ENCODE measurements around the gene CCNE1.

DNA sequence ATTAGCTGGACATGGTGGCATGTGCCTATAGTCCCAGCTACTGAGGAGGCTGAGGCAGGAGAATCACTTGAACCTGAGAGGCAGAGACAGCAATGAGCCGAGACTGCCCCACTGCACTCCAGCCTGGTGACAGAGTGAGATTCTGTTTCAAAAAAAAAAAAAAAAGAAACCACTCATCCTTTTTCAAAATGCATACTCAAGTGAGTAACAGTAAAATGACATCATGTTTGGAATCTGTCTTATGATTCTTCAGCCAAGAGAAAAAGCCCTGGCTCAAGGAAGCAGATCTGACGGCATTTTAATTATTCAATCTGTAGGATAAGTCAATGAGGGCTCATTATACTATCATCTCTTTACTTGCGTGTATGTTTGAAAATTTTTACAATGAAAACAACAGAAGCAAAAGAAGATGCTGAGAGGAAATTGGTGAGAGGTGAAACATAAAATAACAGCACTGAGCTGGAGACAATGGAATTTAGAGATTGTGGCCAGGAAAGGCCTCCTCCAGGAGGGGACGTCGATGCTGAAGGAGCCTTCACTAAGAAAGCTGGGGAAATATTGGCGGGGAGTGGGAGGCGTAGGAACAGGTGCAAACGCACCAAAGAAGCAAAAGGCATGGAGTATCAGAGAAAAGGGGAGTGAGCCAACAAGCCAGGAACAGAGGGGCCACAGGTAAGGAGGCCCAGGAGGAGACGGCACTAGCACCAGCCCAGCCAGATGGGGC, 12.9 kb upstream of the CCNE1 start:
- TF ChIP-seq, protein P1, sequence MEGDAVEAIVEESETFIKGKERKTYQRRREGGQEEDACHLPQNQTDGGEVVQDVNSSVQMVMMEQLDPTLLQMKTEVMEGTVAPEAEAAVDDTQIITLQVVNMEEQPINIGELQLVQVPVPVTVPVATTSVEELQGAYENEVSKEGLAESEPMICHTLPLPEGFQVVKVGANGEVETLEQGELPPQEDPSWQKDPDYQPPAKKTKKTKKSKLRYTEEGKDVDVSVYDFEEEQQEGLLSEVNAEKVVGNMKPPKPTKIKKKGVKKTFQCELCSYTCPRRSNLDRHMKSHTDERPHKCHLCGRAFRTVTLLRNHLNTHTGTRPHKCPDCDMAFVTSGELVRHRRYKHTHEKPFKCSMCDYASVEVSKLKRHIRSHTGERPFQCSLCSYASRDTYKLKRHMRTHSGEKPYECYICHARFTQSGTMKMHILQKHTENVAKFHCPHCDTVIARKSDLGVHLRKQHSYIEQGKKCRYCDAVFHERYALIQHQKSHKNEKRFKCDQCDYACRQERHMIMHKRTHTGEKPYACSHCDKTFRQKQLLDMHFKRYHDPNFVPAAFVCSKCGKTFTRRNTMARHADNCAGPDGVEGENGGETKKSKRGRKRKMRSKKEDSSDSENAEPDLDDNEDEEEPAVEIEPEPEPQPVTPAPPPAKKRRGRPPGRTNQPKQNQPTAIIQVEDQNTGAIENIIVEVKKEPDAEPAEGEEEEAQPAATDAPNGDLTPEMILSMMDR (IDR thresholded peaks at IDR 0.05; ENCODE audit: borderline replicate concordance, extremely low read depth, low read length, poor library complexity, severe bottlenecking) = no peak
- TF ChIP-seq EZH2 (IDR thresholded peaks at IDR 0.05; ENCODE audit: borderline replicate concordance, low read depth, low read length, severe bottlenecking) = no peak

Measured in DND-41 (cell line).